MM.1S (cell line): ENCODE results near the gene SEC61G.

Source experiments
- DNase-seq: peaks from one replicate; pipeline ENCODE4 v3.0.0-alpha.2; 2015
- H2AFZ ChIP-seq: fragments of 300-600 bp; sonication (generic); 2 replicates; pipeline ENCODE4 v1.6.0; 2016; ENCODE audit warnings: antibody characterized with exemption, low read length
- H3F3A ChIP-seq: fragments of 300-600 bp; sonication (generic); 2 replicates; pipeline ENCODE4 v1.6.1; 2016; ENCODE audit warnings: mild to moderate bottlenecking, antibody characterized with exemption, low read length, moderate library complexity, mixed read lengths; ENCODE audit not compliant: insufficient read depth
- H3K27ac ChIP-seq: fragments of 300-600 bp; sonication (generic); 2 replicates; pipeline ENCODE4 v1.5.1; 2016; ENCODE audit warnings: mild to moderate bottlenecking, low read length
- H3K27me3 ChIP-seq: fragments of 300-600 bp; sonication (generic); replicated peaks from 2 replicates; pipeline ENCODE4 v1.6.0; 2016; ENCODE audit warnings: low read length; ENCODE audit not compliant: insufficient read depth
- H3K36me3 ChIP-seq: fragments of 300-600 bp; sonication (generic); replicated peaks from 2 replicates; pipeline ENCODE4 v1.6.1; 2016; ENCODE audit warnings: mild to moderate bottlenecking, low read length, mixed read lengths; ENCODE audit not compliant: insufficient read depth
- H3K4me1 ChIP-seq: fragments of 300-600 bp; sonication (generic); 2 replicates; pipeline ENCODE4 v1.6.1; 2016; ENCODE audit warnings: low read length, mixed read lengths
- H3K4me2 ChIP-seq: fragments of 300-600 bp; sonication (generic); 2 replicates; pipeline ENCODE4 v1.6.0; 2016; ENCODE audit warnings: low read depth, low read length
- H3K4me3 ChIP-seq: fragments of 300-600 bp; sonication (generic); 2 replicates; pipeline ENCODE4 v1.5.1; 2016; ENCODE audit warnings: low read length, mixed read lengths
- H3K79me2 ChIP-seq: fragments of 300-600 bp; sonication (generic); 2 replicates; pipeline ENCODE4 v1.6.1; 2016; ENCODE audit warnings: mixed run types, low read length, mixed read lengths
- H3K9ac ChIP-seq: fragments of 300-600 bp; sonication (generic); 2 replicates; pipeline ENCODE4 v1.6.1; 2016; ENCODE audit warnings: low read length, mixed read lengths
- H3K9me2 ChIP-seq: fragments of 300-600 bp; sonication (generic); replicated peaks from 2 replicates; pipeline ENCODE4 v1.6.1; 2016; ENCODE audit warnings: mild to moderate bottlenecking, low read length, mixed read lengths; ENCODE audit not compliant: insufficient read depth
- H3K9me3 ChIP-seq: fragments of 300-600 bp; sonication (generic); replicated peaks from 2 replicates; pipeline ENCODE4 v1.6.1; 2016; ENCODE audit warnings: mild to moderate bottlenecking, low read length, mixed read lengths; ENCODE audit not compliant: insufficient read depth
- H4K20me1 ChIP-seq: fragments of 300-600 bp; sonication (generic); 2 replicates; pipeline ENCODE4 v1.6.1; 2016; ENCODE audit warnings: mild to moderate bottlenecking, low read length, moderate library complexity, mixed read lengths; ENCODE audit not compliant: insufficient read depth
- CTCF ChIP-seq: fragments of 300-600 bp; sonication (generic); IDR thresholded peaks from 2 replicates; pipeline ENCODE4 v1.5.1; 2016; ENCODE audit warnings: antibody characterized with exemption, low read length, mixed read lengths
- EZH2 ChIP-seq: fragments of 300-600 bp; sonication (generic); optimal IDR thresholded peaks from 2 replicates; pipeline ENCODE3; 2017; ENCODE audit warnings: low read depth, mild to moderate bottlenecking, antibody characterized with exemption, low read length, mixed read lengths
- EZH2phosphoT487 ChIP-seq: fragments of 300-600 bp; sonication (generic); IDR thresholded peaks from 2 replicates; pipeline ENCODE4 v1.6.1; 2018; ENCODE audit warnings: antibody characterized with exemption, low read length

Gene SEC61G

GRCh38 chr7:54758702-54759592 is at the start of gene SEC61G:
Gene SEC61G, minus strand, starts transcription at chr7:54759211. Its CDS starts 1,623 bp downstream, at chr7:54757588.
- Histone ChIP-seq H2AFZ (peak within 1 kb of the TSS; percentile 89), H3K27me3 (no peaks in the 10 kb centered on the region), H3K9me2 (no peaks in the 10 kb centered on the region), H3K4me1 (peaks cover 13% of the 10 kb centered on the region; the same call in 1 of the 2 replicates), H3K9me3 (no peaks in the 10 kb centered on the region), H3K9ac (peak within 1 kb of the TSS; percentile 99), H3K4me3 (peak within 1 kb of the TSS; percentile 99), H4K20me1 (0 out of 2 replicates have a peak, but pooled peaks cover 5% of the 10 kb centered on the region), H3F3A (0 out of 2 replicates have a peak, but pooled peaks cover 5% of the 10 kb centered on the region), H3K4me2 (peak within 1 kb of the TSS; percentile 94), H3K79me2 (peaks cover 58% of the 10 kb centered on the region), H3K36me3 (peaks cover 7% of the 10 kb centered on the region; the same call in 1 of the 2 replicates), H3K27ac (peak within 1 kb of the TSS; percentile 79)
- peak; percentile 97 for DNase-seq
- TF ChIP-seq EZH2phosphoT487 = no peak
- TF ChIP-seq EZH2 = no peak
- no peak for TF ChIP-seq CTCF

GRCh38 chr7:54802841-54803240 is 43.8 kb upstream of the SEC61G start:
- Histone ChIP-seq H2AFZ (no peak overlapping the region), H3K27me3 (no peaks in the 10 kb centered on the region)

GRCh38 chr7:54802114-54802513 is 43.1 kb upstream of the SEC61G start:
- H3K9me2 ChIP-seq = no peaks in the 10 kb centered on the region
- no peaks in the 10 kb centered on the region for H3K9me3 ChIP-seq
- H3K27ac ChIP-seq = no peak overlapping the region
- H3K27me3 ChIP-seq = no peaks in the 10 kb centered on the region
- no peaks in the 10 kb centered on the region for H3F3A ChIP-seq
- H3K4me1 ChIP-seq = no peaks in the 10 kb centered on the region
- no peaks in the 10 kb centered on the region for H4K20me1 ChIP-seq
- H3K79me2 ChIP-seq = no peaks in the 10 kb centered on the region
- no peaks in the 10 kb centered on the region for H3K36me3 ChIP-seq
- H2AFZ ChIP-seq = no peak overlapping the region
- H3K9ac ChIP-seq = no peak overlapping the region
- DNase-seq = no peak
- no peak overlapping the region for H3K4me2 ChIP-seq
- TF ChIP-seq EZH2phosphoT487 = no peak
- no peak for TF ChIP-seq EZH2
- TF ChIP-seq CTCF = no peak
- H3K4me3 ChIP-seq = no peak overlapping the region

More at GRCh38 chr7:54802841-54803240, 43.8 kb upstream of the SEC61G start:
- Histone ChIP-seq H3K9me3 (no peaks in the 10 kb centered on the region), H3K4me1 (no peaks in the 10 kb centered on the region), H3K9ac (no peak overlapping the region), H3K36me3 (no peaks in the 10 kb centered on the region), H3K27ac (no peak overlapping the region), H3K9me2 (no peaks in the 10 kb centered on the region), H3K4me3 (no peak overlapping the region), H4K20me1 (no peaks in the 10 kb centered on the region), H3K4me2 (no peak overlapping the region), H3K79me2 (no peaks in the 10 kb centered on the region), H3F3A (no peaks in the 10 kb centered on the region)
- TF ChIP-seq CTCF = no peak
- no peak for DNase-seq
